ENCODE measurements around the gene LMNTD2.

Gene LMNTD2

DNA sequence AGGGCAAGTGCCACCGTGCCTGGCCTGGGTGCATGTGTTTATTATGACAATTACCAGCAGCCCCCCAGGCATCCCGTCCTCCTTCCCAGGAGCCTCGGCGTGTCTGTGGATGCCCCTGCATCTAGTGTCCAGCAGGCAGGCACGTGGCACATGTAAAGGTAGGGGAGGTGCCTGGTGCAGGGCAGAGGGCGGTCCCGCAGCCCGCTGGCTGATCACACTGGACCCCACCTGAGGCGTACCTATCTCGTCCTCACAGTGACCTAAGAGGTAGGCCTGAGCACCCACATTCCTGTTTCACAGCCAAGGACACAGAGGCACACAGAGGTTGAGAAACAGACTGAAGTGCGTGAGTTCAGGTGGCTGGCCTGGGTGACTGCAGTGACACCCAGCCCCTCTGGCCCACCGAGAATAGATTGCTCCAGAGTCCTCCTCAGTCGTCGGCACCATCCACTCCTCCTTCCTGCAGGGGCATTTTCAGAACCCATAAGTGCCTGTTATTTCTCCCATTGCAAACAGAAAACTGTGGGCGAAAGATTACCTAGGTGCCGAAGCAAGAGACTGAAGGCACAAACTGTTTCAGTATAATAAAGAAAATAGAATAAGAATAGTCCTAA, 12.7 kb upstream of the LMNTD2 start:
- DNase-seq (ENCODE audit: extremely low read depth, low read depth), result no peak
- TF ChIP-seq, protein P1, sequence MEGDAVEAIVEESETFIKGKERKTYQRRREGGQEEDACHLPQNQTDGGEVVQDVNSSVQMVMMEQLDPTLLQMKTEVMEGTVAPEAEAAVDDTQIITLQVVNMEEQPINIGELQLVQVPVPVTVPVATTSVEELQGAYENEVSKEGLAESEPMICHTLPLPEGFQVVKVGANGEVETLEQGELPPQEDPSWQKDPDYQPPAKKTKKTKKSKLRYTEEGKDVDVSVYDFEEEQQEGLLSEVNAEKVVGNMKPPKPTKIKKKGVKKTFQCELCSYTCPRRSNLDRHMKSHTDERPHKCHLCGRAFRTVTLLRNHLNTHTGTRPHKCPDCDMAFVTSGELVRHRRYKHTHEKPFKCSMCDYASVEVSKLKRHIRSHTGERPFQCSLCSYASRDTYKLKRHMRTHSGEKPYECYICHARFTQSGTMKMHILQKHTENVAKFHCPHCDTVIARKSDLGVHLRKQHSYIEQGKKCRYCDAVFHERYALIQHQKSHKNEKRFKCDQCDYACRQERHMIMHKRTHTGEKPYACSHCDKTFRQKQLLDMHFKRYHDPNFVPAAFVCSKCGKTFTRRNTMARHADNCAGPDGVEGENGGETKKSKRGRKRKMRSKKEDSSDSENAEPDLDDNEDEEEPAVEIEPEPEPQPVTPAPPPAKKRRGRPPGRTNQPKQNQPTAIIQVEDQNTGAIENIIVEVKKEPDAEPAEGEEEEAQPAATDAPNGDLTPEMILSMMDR (IDR thresholded peaks at IDR 0.05; ENCODE audit: low read depth, low read length), result no peak

DNA sequence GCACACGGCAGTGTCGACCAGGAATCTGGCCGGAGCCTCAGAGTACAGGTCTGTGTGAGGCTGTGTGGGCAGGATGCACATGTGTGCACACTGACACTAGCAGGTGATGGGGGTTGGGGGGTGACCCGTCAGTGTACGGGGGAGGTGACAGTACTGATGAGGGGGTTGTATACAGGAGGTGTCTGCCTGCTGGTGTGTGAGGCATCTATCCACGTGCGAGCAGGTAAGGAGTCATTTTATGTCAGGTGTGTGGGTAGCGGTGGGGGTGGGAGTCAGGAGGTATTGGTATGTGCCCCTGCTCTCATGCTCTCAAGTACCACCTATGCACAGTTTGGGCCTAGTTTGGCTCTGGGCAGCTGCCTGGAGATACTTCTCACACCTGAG, 11.3 kb upstream of the LMNTD2 start:
- TF ChIP-seq, protein P1 (IDR thresholded peaks at IDR 0.05; ENCODE audit: low read depth, low read length), result no peak
- DNase-seq (ENCODE audit: extremely low read depth, low read depth), result no peak

- DNase-seq (ENCODE audit: extremely low read depth, low read depth), result no peak
- TF ChIP-seq, protein P1 (IDR thresholded peaks at IDR 0.05; ENCODE audit: low read depth, low read length), result no peak
Observed at GRCh38 chr11:569158-569885, 8.8 kb upstream of the LMNTD2 start.

- peak; percentile 79 for DNase-seq (ENCODE audit: extremely low read depth, low read depth)
- TF ChIP-seq, protein P1 (IDR thresholded peaks at IDR 0.05; ENCODE audit: low read depth, low read length), result no peak
Observed at GRCh38 chr11:568306-569157, 8.0 kb upstream of the LMNTD2 start.

- no peak for DNase-seq (ENCODE audit: extremely low read depth, low read depth)
- TF ChIP-seq, protein P1 (IDR thresholded peaks at IDR 0.05; ENCODE audit: low read depth, low read length), result no peak
Observed at GRCh38 chr11:567629-568292, 7.2 kb upstream of the LMNTD2 start.

DNA sequence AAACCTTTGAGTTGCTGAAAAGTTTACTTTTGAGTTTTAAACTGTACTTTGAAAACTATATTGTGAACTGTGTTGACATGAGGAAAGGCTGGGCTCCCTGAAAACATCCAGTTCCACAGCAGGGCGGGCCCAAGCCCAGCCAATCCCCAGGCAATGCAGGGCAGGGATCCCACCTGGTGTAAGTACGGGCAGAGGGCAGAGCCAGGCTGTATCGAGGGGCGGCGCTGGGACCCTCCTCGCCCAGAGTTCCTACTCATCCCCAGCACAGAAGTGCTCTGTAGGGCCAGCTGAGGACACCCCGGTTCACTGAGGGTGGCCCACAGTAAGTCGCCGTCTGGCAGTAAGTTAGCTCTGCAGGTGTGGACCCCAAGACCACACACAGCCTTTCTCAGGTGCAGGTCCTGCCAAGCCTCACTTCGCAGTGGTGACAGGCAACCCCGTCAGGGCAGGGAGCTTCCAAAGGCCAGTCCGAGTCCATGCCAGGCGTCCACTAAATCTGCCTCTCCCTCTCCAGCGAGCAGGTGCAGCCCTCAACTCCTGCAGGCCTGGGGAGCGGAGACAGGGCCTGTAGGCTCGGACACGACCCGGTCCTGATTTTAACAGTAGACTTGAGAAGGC, 6.6 kb upstream of the LMNTD2 start:
- TF ChIP-seq, protein P1 (IDR thresholded peaks at IDR 0.05; ENCODE audit: low read depth, low read length), result no peak
- DNase-seq (ENCODE audit: extremely low read depth, low read depth), result no peak

All from AG09319 (cell line).